NCI-H1105 treated with DMSO at 0.1 percent for 48 hours (cell line): ENCODE data around the gene BZW2.
"Not testable (repeated sequence)": the region's sequence is repeated elsewhere in the genome, so short reads cannot be mapped to it uniquely, and the experiment has no call there.

Experiments used
- DNase-seq: peaks from one replicate; lab custom pipeline; 2025; lab: John Stamatoyannopoulos, UW

BZW2 gene

GRCh38 chr7:16670731-16671344 is 24.9 kb downstream of the BZW2 start:
- DNase-seq: no peak

GRCh38 chr7:16671811-16672210 is 25.8 kb downstream of the BZW2 start:
- no peak for DNase-seq

- DNase-seq: no peak
Measured at GRCh38 chr7:16675277-16675676, 29.3 kb downstream of the BZW2 start.

GRCh38 chr7:16677978-16678494 is 32.1 kb downstream of the BZW2 start:
- no peak for DNase-seq

GRCh38 chr7:16678645-16679566 is 32.9 kb downstream of the BZW2 start:
- not testable (repeated sequence) for DNase-seq

- no peak for DNase-seq
Measured at GRCh38 chr7:16684935-16685334, 39.0 kb downstream of the BZW2 start.

GRCh38 chr7:16685535-16685934 is 39.6 kb downstream of the BZW2 start:
- no peak for DNase-seq

- no peak for DNase-seq
Measured at GRCh38 chr7:16688249-16688648, 42.3 kb downstream of the BZW2 start.

- DNase-seq: no peak
Measured at GRCh38 chr7:16691241-16691640, 45.3 kb downstream of the BZW2 start.

GRCh38 chr7:16693601-16694318 is 47.8 kb downstream of the BZW2 start:
- DNase-seq: no peak

GRCh38 chr7:16694806-16695205 is 48.8 kb downstream of the BZW2 start:
- no peak for DNase-seq

- peak; percentile 53 for DNase-seq
Measured at GRCh38 chr7:16695621-16696237, 49.7 kb downstream of the BZW2 start.

- no peak for DNase-seq
Measured at GRCh38 chr7:16697507-16698199, 51.7 kb downstream of the BZW2 start.

- no peak for DNase-seq
Measured at GRCh38 chr7:16698200-16698905, 52.4 kb downstream of the BZW2 start.

GRCh38 chr7:16702441-16702840 is 56.5 kb downstream of the BZW2 start:
- no peak for DNase-seq

GRCh38 chr7:16708511-16708910 is 62.5 kb downstream of the BZW2 start:
- DNase-seq: no peak

GRCh38 chr7:16708980-16709379 is 63.0 kb downstream of the BZW2 start:
- DNase-seq: no peak

- no peak for DNase-seq
Measured at GRCh38 chr7:16710651-16711050, 64.7 kb downstream of the BZW2 start.

- no peak for DNase-seq
Measured at GRCh38 chr7:16711730-16712129, 65.7 kb downstream of the BZW2 start.

- no peak for DNase-seq
Measured at GRCh38 chr7:16712916-16713315, 66.9 kb downstream of the BZW2 start.

- DNase-seq: no peak
Measured at GRCh38 chr7:16715928-16716327, 69.9 kb downstream of the BZW2 start.
